HG02970 (cell line): ENCODE data around the gene BTBD9.
"Not testable (repeated sequence)": the region's sequence is repeated elsewhere in the genome, so short reads cannot be mapped to it uniquely, and the experiment has no call there.

ENCODE experiments used
- ATAC-seq: cut with Tn5 transposase; IDR thresholded peaks from one replicate; pipeline ENCODE4 v1.9.1; 2021; ENCODE audit warnings: mild to moderate bottlenecking, moderate library complexity, moderate number of reproducible peaks; ENCODE audit not compliant: unreplicated experiment, low FRiP score

Gene BTBD9

GRCh38 chr6:38142178-38142902 lies 497.4 kb downstream of the BTBD9 start:
- no peak for ATAC-seq

GRCh38 chr6:38141716-38142115 lies 498.0 kb downstream of the BTBD9 start:
- ATAC-seq, result no peak

GRCh38 chr6:38141085-38141484 lies 498.6 kb downstream of the BTBD9 start:
- ATAC-seq, result no peak

- ATAC-seq, result no peak
These were observed 501.4 kb downstream of the BTBD9 start for GRCh38 chr6:38138374-38138773.

GRCh38 chr6:38137608-38138265 lies 502.0 kb downstream of the BTBD9 start:
- no peak for ATAC-seq

- no peak for ATAC-seq
These were observed 503.2 kb downstream of the BTBD9 start for GRCh38 chr6:38136547-38136946.

GRCh38 chr6:38134704-38135088 lies 505.0 kb downstream of the BTBD9 start:
- ATAC-seq, result no peak

GRCh38 chr6:38133932-38134703 lies 505.6 kb downstream of the BTBD9 start:
- ATAC-seq, result no peak

- no peak for ATAC-seq
These were observed 508.2 kb downstream of the BTBD9 start for GRCh38 chr6:38131527-38131965.

- no peak for ATAC-seq
These were observed 512.4 kb downstream of the BTBD9 start for GRCh38 chr6:38127284-38127683.

GRCh38 chr6:38124224-38124926 lies 515.4 kb downstream of the BTBD9 start:
- ATAC-seq, result not testable (repeated sequence)

GRCh38 chr6:38119516-38119915 lies 520.2 kb downstream of the BTBD9 start:
- no peak for ATAC-seq

GRCh38 chr6:38118791-38119365 lies 520.9 kb downstream of the BTBD9 start:
- no peak for ATAC-seq
